ENCODE measurements around the gene CENPS.
"Not testable (repeated sequence)": the region's sequence is repeated elsewhere in the genome, so short reads cannot be mapped to it uniquely, and the experiment has no call there.

Gene CENPS

DNA sequence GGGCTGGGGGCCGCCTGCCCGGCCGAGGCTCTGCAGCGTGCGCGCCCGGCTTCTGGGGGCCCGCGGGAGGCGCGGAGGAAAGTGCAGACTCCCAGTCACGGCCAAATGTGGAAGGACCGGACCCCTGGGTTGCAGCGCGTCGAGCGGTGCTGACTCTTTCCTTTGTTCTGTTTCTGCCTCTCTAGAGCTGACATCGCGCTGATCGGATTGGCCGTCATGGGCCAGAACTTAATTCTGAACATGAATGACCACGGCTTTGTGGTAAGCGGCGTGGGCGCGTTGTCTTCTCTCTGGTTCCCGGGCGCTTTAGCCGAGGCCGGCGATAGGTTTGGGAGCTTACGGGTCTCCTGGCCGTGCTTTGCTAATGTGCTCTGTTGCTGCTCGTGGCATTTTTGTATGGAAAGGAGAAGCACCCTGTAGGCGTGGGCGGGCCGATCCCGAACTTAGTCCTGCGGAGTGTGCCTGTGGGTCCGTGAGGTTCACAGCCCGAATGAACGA, 30.7 kb upstream of the CENPS start:
- DNase-seq (ENCODE audit: low read depth): no peak
- TF ChIP-seq, protein P1, sequence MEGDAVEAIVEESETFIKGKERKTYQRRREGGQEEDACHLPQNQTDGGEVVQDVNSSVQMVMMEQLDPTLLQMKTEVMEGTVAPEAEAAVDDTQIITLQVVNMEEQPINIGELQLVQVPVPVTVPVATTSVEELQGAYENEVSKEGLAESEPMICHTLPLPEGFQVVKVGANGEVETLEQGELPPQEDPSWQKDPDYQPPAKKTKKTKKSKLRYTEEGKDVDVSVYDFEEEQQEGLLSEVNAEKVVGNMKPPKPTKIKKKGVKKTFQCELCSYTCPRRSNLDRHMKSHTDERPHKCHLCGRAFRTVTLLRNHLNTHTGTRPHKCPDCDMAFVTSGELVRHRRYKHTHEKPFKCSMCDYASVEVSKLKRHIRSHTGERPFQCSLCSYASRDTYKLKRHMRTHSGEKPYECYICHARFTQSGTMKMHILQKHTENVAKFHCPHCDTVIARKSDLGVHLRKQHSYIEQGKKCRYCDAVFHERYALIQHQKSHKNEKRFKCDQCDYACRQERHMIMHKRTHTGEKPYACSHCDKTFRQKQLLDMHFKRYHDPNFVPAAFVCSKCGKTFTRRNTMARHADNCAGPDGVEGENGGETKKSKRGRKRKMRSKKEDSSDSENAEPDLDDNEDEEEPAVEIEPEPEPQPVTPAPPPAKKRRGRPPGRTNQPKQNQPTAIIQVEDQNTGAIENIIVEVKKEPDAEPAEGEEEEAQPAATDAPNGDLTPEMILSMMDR (IDR thresholded peaks at IDR 0.05; ENCODE audit: control insufficient read depth, insufficient read depth, low read depth, low read length, missing control alignments): no peak
- peak overlapping the region; percentile 64 for H3K4me3 ChIP-seq (ENCODE audit: control insufficient read depth, low read depth, low read length)

DNA sequence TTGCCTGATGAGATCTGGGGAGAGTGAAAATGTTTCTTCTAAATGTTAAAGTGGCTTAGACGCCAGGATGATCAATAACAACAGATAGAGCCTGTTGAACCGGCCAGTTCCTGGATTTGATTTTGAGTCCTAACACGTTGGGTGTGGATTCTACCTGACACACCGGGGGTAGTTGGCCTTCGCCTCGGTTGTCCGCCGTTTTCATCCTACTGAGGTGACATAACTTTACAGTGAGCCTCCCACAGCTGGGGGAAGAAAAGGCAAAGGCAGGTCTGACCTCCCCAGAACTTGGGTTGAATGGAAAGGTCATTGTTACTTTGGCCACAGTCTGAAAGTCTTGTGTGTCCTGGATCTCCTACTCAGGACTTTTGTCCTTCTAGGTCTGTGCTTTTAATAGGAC, 30.2 kb upstream of the CENPS start:
- H3K4me3 ChIP-seq (ENCODE audit: control insufficient read depth, low read depth, low read length): peak overlapping the region; percentile 64
- TF ChIP-seq, protein P1 (IDR thresholded peaks at IDR 0.05; ENCODE audit: control insufficient read depth, insufficient read depth, low read depth, low read length, missing control alignments): no peak
- DNase-seq (ENCODE audit: low read depth): no peak

DNA sequence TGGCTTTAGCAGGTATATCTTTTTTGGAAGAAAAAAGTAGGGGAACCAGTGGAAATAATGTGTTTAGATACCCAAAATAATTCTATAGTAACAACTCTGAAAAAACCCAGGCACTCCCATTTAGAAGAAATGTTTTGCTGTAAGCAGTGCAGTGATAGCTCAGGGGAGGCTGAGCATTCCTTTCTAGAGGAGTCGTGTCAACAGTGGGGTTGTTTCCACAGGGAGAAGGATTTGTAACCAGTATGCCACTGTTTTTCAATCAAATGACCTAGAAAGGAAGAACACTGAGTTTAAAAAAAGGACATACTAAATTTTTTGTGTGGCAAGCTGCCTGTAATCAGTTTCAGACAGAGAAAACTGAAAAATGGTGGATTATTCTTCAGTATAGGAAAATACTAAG, 29.0 kb upstream of the CENPS start:
- TF ChIP-seq, protein P1 (IDR thresholded peaks at IDR 0.05; ENCODE audit: control insufficient read depth, insufficient read depth, low read depth, low read length, missing control alignments): no peak
- no peak overlapping the region for H3K4me3 ChIP-seq (ENCODE audit: control insufficient read depth, low read depth, low read length)
- no peak for DNase-seq (ENCODE audit: low read depth)

DNA sequence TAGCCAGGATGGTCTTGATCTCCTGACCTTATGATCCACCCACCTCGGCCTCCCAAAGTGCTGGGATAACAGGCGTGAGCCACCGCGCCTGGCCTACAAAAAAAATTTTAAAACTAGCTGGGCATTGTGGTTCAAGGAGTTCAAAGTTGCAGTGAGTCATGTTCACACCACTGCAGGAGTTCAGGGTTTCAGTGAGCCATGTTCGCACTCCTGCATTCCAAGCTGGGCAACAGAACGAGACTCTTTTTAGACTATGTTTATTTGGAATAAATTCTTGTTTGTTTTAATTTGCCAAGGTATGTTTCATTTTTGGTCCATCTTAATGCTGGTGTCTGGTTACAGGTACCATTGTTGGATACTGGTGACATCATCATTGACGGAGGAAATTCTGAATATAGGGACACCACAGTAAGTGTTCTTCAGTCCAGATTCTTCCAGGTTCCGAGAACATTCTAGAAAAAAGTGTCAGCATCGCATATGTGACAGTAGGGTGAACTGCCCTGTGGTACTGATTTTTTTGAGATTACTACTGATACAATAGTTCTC, 27.4 kb upstream of the CENPS start:
- no peak overlapping the region for H3K4me3 ChIP-seq (ENCODE audit: control insufficient read depth, low read depth, low read length)
- DNase-seq (ENCODE audit: low read depth): no peak
- TF ChIP-seq, protein P1 (IDR thresholded peaks at IDR 0.05; ENCODE audit: control insufficient read depth, insufficient read depth, low read depth, low read length, missing control alignments): no peak

DNA sequence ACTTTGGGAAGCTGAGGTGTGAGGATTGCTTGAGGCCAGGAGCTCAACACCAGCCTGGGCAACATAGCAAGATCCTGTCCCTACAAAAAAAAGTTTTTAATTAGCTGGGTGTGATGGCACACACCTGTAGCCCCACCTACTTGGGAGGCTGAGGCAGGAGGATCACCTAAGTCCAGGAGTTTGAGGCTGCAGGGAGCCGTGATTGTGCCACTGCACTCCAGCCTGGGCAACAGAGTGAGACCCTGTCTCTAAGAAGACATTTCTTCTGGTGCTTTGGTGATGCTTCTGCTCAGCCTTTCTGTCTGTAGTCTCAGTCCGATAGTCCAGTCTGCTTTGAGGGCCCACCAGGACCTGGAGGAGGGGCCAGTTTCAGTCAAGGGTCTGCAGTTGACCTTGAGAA, 23.0 kb upstream of the CENPS start:
- no peak for DNase-seq (ENCODE audit: low read depth)
- TF ChIP-seq, protein P1 (IDR thresholded peaks at IDR 0.05; ENCODE audit: control insufficient read depth, insufficient read depth, low read depth, low read length, missing control alignments): no peak
- no peak overlapping the region for H3K4me3 ChIP-seq (ENCODE audit: control insufficient read depth, low read depth, low read length)

DNA sequence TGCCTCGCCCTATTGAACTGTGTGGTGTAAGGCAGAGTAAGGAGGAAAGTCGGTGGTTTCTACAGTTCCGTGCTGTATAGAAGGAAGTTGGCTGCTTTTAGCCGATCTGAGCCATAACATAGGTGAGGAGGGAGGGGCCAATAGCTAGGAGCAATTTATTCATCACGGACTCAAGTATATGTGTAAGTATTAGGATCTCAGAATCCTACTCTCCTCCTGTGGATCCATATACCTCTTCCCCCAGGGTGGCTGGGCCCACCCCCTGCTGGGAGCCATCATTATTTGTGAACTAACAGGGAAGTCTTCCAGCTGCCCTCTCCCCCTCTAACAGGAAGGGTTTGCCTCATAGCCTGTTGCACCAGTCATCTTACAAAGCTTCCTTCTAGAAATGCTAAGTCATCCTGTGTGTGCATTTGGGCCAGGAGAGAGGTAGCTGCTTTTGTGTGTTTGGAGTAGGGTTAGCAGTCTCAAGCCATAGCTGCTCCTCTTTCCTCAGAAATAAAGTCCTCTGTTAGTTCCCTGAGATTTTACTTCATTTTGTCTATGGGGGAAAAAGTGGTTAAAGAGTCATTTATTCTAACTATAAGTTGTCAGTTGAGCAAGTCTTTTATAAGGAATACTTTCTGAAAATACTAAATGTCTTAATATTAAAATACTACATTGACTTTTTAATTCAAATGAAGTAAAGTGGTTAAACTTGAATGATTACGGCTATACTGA, 14.9 kb upstream of the CENPS start:
- peak; percentile 79 for DNase-seq (ENCODE audit: low read depth)
- TF ChIP-seq, protein P1 (IDR thresholded peaks at IDR 0.05; ENCODE audit: control insufficient read depth, insufficient read depth, low read depth, low read length, missing control alignments): no peak

DNA sequence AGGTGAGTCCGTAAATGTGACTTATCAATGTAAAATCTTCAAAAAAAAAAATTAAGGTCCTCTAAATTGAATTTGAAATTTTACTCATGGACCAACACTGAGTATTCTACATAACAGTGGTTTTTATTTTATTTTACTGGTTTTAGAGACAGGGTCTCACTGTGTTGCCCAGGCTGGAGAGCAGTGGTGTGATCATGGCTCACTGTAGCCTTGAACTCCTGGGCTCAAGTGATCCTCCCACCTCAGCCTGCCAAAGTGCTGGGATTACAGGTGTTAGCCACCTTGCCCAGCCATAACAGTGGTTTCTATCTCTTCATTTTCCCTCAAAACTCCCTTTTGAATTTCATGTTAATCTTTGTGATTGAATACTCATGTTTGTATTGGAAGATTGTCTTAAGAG, 14.3 kb upstream of the CENPS start:
- not testable (repeated sequence) for DNase-seq (ENCODE audit: low read depth); H3K4me3 ChIP-seq (ENCODE audit: control insufficient read depth, low read depth, low read length)

More for the DNA sequence above, 14.9 kb upstream of the CENPS start:
- H3K4me3 ChIP-seq (ENCODE audit: control insufficient read depth, low read depth, low read length): no peak overlapping the region

DNA sequence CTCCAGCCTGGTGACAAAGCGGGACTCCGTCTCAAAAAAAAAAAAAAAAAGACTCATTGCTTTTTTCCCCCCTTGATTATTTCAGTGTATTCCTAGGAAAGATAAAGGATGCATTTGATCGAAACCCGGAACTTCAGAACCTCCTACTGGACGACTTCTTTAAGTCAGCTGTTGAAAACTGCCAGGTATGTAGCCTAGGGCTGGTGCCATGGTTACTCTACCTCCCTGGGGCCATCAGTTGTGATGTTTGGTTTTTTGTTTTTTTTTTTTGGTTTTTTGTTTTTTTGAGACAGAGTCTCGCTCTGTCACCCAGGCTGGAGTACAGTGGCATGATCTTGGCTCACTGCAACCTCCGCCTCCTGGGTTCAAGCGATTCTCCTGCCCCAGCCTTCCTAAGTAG, 11.5 kb upstream of the CENPS start:
- DNase-seq (ENCODE audit: low read depth); H3K4me3 ChIP-seq (ENCODE audit: control insufficient read depth, low read depth, low read length): not testable (repeated sequence)

All from AG09309 (cell line).